MM.1S (cell line): Measurements from ENCODE around the gene ARF6.

Experiments used
- CTCF ChIP-seq: fragments of 300-600 bp; sonication (generic); IDR thresholded peaks from 2 replicates; pipeline ENCODE4 v1.5.1; 2016; ENCODE audit warnings: antibody characterized with exemption, low read length, mixed read lengths
- EZH2 ChIP-seq: fragments of 300-600 bp; sonication (generic); optimal IDR thresholded peaks from 2 replicates; pipeline ENCODE3; 2017; ENCODE audit warnings: low read depth, mild to moderate bottlenecking, antibody characterized with exemption, low read length, mixed read lengths

- no peak for TF ChIP-seq CTCF
- TF ChIP-seq EZH2, result no peak
Observed at GRCh38 chr14:49920935-49921334, 28.1 kb downstream of the ARF6 start.
